Measurements from ENCODE around the gene GART.
A peak's percentile ranks its signal among the peaks of the same experiment; 100 is the strongest.

- TF ChIP-seq CTCF (IDR thresholded peaks at IDR 0.05) = peak in 1 of 5 experiments; percentile 13
- no peak for TF ChIP-seq POLR2A (IDR thresholded peaks at IDR 0.05)
- TF ChIP-seq POLR2AphosphoS5 (IDR thresholded peaks at IDR 0.05) = peak; percentile 82 to 94 (median 93)
- peak; percentile 30 for TF ChIP-seq EP300 (IDR thresholded peaks at IDR 0.05; ENCODE audit: low read depth)
These were observed at the start of gene GART for GRCh38 chr21:33541756-33542639.

All from transverse colon (tissue), 4 donors.